ENCODE results near the gene ESR2. TPM values are rescaled to one million over a fixed set of nuclear protein-coding genes. Genes with fewer than 3 reads are reported as not detected.
A peak's percentile ranks its signal among the peaks of the same experiment; 100 is the strongest.

ESR2 gene
- total and polyA plus RNA-seq, 2 donors (not counting 3 experiments of a cell fraction or from before 2014, with no cell fraction given) = 0.10 to 0.58 TPM

GRCh38 chr14:64238631-64239030 lies 55.5 kb downstream of the ESR2 start:
- intact Hi-C loops (cut with micrococcal nuclease) (no loop called here), dilution Hi-C loops (cut with MboI; ENCODE audit: extremely low pct_ligation_motif_present, low sequenced_read_pairs) (no loop called here)
- Histone ChIP-seq H3K4me3 (replicated peaks in 1 of 3; ENCODE audit: insufficient read depth in 1 of 3, low read depth in 1 of 3, low read length in 3 of 3) (no peak overlapping the region), H3K4me1 (ENCODE audit: control insufficient read depth, extremely low read depth, insufficient read depth, low read length) (peaks cover 2% of the 10 kb centered on the region), H3K79me2 (ENCODE audit: control insufficient read depth, insufficient read depth, low read length) (no peaks in the 10 kb centered on the region), H3K9ac (replicated peaks; ENCODE audit: extremely low read depth, insufficient read depth, low read length) (no peak overlapping the region), H3K9me1 (replicated peaks; ENCODE audit: control insufficient read depth, extremely low read depth, insufficient read depth, low read length) (no peaks in the 10 kb centered on the region), H3K4me2 (ENCODE audit: insufficient read depth, low read length) (no peak overlapping the region), H4K20me1 (replicated peaks; ENCODE audit: control insufficient read depth, extremely low read depth, insufficient read depth, low read length) (no peaks in the 10 kb centered on the region), H3K27me3 (ENCODE audit: control insufficient read depth in 2 of 2, insufficient read depth in 2 of 2, low read length in 2 of 2) (no peaks in the 10 kb centered on the region), H3K36me3 (ENCODE audit: control insufficient read depth in 2 of 2, extremely low read depth in 1 of 2, insufficient read depth in 2 of 2, low read length in 2 of 2) (no peaks in the 10 kb centered on the region), H3K27ac (ENCODE audit: insufficient read depth, low read depth, low read length) (no peak overlapping the region), H2AFZ (ENCODE audit: low read depth, low read length) (no peak overlapping the region), H3K9me3 (replicated peaks; ENCODE audit: control insufficient read depth, insufficient read depth, low read length) (no peaks in the 10 kb centered on the region)
- FAIRE-seq (no peak), DNase-seq (ENCODE audit: low read depth, low spot score) (peak; percentile 18)
- POLR2A ChIA-PET = interaction anchor here (0.5 to 0.6 kb wide), 2 partner anchors 9 to 14 kb away, joined by 3 to 5 read pairs; no protein-coding TSS in a partner anchor
- BruUV-seq (replicated peaks) = no TSS peak
- TF ChIP-seq CTCF (IDR thresholded peaks at IDR 0.05; ENCODE audit: extremely low read depth in 1 of 2, insufficient read depth in 1 of 2, low read depth in 1 of 2, low read length in 2 of 2) (no peak), MYC (IDR thresholded peaks at IDR 0.05; ENCODE audit: low read depth, low read length) (no peak), POLR2A (IDR thresholded peaks at IDR 0.05; ENCODE audit: low read depth, low read length) (no peak), FOS (IDR thresholded peaks at IDR 0.05; ENCODE audit: borderline replicate concordance, insufficient read depth, low read length) (no peak), MAX (IDR thresholded peaks at IDR 0.05; ENCODE audit: insufficient read depth, insufficient read length) (no peak), EZH2 (IDR thresholded peaks at IDR 0.05; ENCODE audit: borderline replicate concordance, low read depth, low read length, severe bottlenecking) (no peak), POLR2AphosphoS5 (IDR thresholded peaks at IDR 0.05; ENCODE audit: insufficient read depth, low read depth, low read length) (no peak), GATA2 (IDR thresholded peaks at IDR 0.05; ENCODE audit: insufficient read depth, insufficient read length, low read depth, low read length) (no peak), JUN (IDR thresholded peaks at IDR 0.05; ENCODE audit: borderline replicate concordance, insufficient read depth, insufficient read length, low read depth) (no peak)
- CTCF ChIA-PET = interaction anchor here (0.6 kb wide), 1 partner anchor 65 kb away, joined by 3 read pairs; no protein-coding TSS in a partner anchor
